HepG2 (cell line): ENCODE data around the gene NEURL4. TPM values are rescaled to one million over a fixed set of nuclear protein-coding genes. Genes with fewer than 3 reads are reported as not detected.

Experiments
- ATAC-seq: fragments of 200-7000 bp; cut with Tn5 transposase; 3 replicates; pipeline ENCODE4 v1.9.1; 2020; ENCODE audit warnings: mild to moderate bottlenecking, moderate library complexity
- BruUV-seq: library from RNA; stranded (reverse); fragments of 400-500 nt; replicated peaks from 2 replicates; lab custom pipeline; 2021; lab: Mats Ljungman, UMichigan
- CTCF ChIA-PET: fragments of 300-600 bp; formaldehyde crosslinking; extraction: SDS; loops from one replicate; lab custom pipeline; 2021; ENCODE audit warnings: low total read pairs, inconsistent platforms, low intra/inter-chr PET ratio; lab: Yijun Ruan, JAX
- POLR2A ChIA-PET: fragments of 350-600 bp; sonication (Branson Sonifier 250); formaldehyde crosslinking; loops from one replicate; lab custom pipeline; 2020; ENCODE audit warnings: antibody characterized with exemption, inconsistent platforms; lab: Yijun Ruan, JAX
- DNase-seq: peaks from one replicate; pipeline ENCODE4 v3.0.0-alpha.2; 2015; ENCODE audit warnings: low spot score
- FAIRE-seq: peaks from 3 replicates; lab custom pipeline; 2011; peaks lifted over from hg19 to GRCh38; lab: Jason Lieb, UNC
- H2AFZ ChIP-seq: one replicate; pipeline ENCODE4 v1.6.1; 2011; ENCODE audit warnings: low read length, inconsistent platforms
- H3K27ac ChIP-seq: fragments of 300-600 bp; 3 replicates; pipeline ENCODE4 v1.8.0; 2011; ENCODE audit warnings: mixed run types, mild to moderate bottlenecking, mixed read lengths, low read length, inconsistent platforms; ENCODE audit not compliant: insufficient read depth; ENCODE audit errors: extremely low read length
- H3K27me3 ChIP-seq, 2 experiments: fragments of 200-600 bp in 1 of 2; 2 replicates in 1 of 2; 3 replicates in 1 of 2; pipeline versions ENCODE4 v1.6.0 to v1.8.0; 2011; ENCODE audit warnings: low read length in 2 of 2, mild to moderate bottlenecking in 2 of 2, moderate library complexity in 2 of 2, inconsistent platforms in 1 of 2; ENCODE audit not compliant: insufficient read depth in 2 of 2, control insufficient read depth in 1 of 2
- H3K36me3 ChIP-seq, 2 experiments: fragments of 200-600 bp in 1 of 2; replicated peaks in 1 of 2; 2 replicates in 1 of 2; 3 replicates in 1 of 2; pipeline versions ENCODE4 v1.5.1 to v1.8.0; 2011; ENCODE audit warnings: low read length in 2 of 2, inconsistent platforms in 1 of 2; ENCODE audit not compliant: insufficient read depth in 2 of 2, control insufficient read depth in 1 of 2
- H3K4me1 ChIP-seq: 2 replicates; pipeline ENCODE4 v1.5.1; 2012; ENCODE audit warnings: low read length, inconsistent platforms; ENCODE audit not compliant: insufficient read depth
- H3K4me2 ChIP-seq: 2 replicates; pipeline ENCODE4 v1.6.0; 2011; ENCODE audit warnings: low read depth, low read length, inconsistent platforms
- H3K4me3 ChIP-seq, 3 experiments: fragments of 200-600 bp in 1 of 3; sonication (generic), shearing (Covaris generic) in 1 of 3; replicated peaks in 1 of 3; 2 replicates each; pipeline ENCODE4 v1.5.1; 2011 to 2016; ENCODE audit warnings: low read length in 3 of 3, inconsistent platforms in 2 of 3, low read depth in 2 of 3, mild to moderate bottlenecking in 2 of 3, control low read depth in 1 of 3, mixed read lengths in 1 of 3; ENCODE audit not compliant: insufficient read depth in 1 of 3
- H3K79me2 ChIP-seq: one replicate; pipeline ENCODE4 v1.6.1; 2011; ENCODE audit warnings: low read length, inconsistent platforms; ENCODE audit not compliant: insufficient read depth
- H3K9ac ChIP-seq: 2 replicates; pipeline ENCODE4 v1.6.0; 2011; ENCODE audit warnings: mild to moderate bottlenecking, low read depth, low read length, inconsistent platforms; ENCODE audit not compliant: insufficient read depth
- H3K9me3 ChIP-seq: 2 replicates; pipeline ENCODE4 v1.5.1; 2012; ENCODE audit warnings: mild to moderate bottlenecking, low read length
- H4K20me1 ChIP-seq: 2 replicates; pipeline ENCODE4 v1.6.0; 2011; ENCODE audit warnings: inconsistent platforms, mild to moderate bottlenecking, low read length, moderate library complexity; ENCODE audit not compliant: insufficient read depth
- ZFP90 ChIP-seq: sonication (generic); formaldehyde crosslinking; IDR thresholded peaks from 2 replicates; pipeline ENCODE4 v1.8.0; 2022; ENCODE audit warnings: missing genetic modification reagents, mild to moderate bottlenecking, inconsistent platforms, borderline replicate concordance
- ZFY ChIP-seq: sonication (generic); formaldehyde crosslinking; IDR thresholded peaks from 2 replicates; pipeline ENCODE4 v1.4.0; 2020; ENCODE audit warnings: missing genetic modification reagents
- ZNF558 ChIP-seq: sonication (generic); formaldehyde crosslinking; IDR thresholded peaks from 2 replicates; pipeline ENCODE4 v1.9.0; 2022; ENCODE audit warnings: mild to moderate bottlenecking, missing genetic modification reagents, borderline replicate concordance
- whole genome bisulfite sequencing: methylation state at CpG from one replicate; pipeline ENCODE4 v1.1.6; 2017; ENCODE audit warnings: low lambda C conversion rate; 5-methylcytosine and 5-hydroxymethylcytosine counted together
- in situ Hi-C: cut with HindIII; loops from 2 replicates; pipeline ENCODE4 v1.10.0; 2017; ENCODE audit warnings: low pct_unique_long_range_greater_than_20kb; ENCODE audit not compliant: extremely low pct_ligation_motif_present
- intact Hi-C: fragments of 100-400 bp; cut with micrococcal nuclease; formaldehyde crosslinking; loops from one replicate; pipeline ENCODE4 v1.10.0; 2022; ENCODE audit not compliant: unreplicated experiment
- polyA plus RNA-seq, 8 experiments: library from polyadenylated mRNA; depleted of rRNA in 3 of 8; stranded (reverse) in 7 of 8; unstranded in 1 of 8; fragments of >200 nt; fragmentation: Illumina TruSeq in 4 of 8; extraction: Trizol in 4 of 8; gene quantifications; 2 replicates each; pipeline versions ENCODE4 v1.2.1 to v1.2.3, GENCODE V29; 2011 to 2016; ENCODE audit warnings: low read depth in 4 of 8, missing spikeins in 1 of 8, mixed read lengths in 1 of 8; ENCODE audit not compliant: insufficient read depth in 1 of 8
- total RNA-seq, 5 experiments: library from RNA; depleted of rRNA; stranded (reverse); fragments of >200 nt; fragmentation: Illumina TruSeq; extraction: Trizol; gene quantifications; 2 replicates each; pipeline ENCODE4 v1.2.3, GENCODE V29; 2016; ENCODE audit warnings: low read depth in 1 of 5
- TF ChIP-seq, protein P1 (sequence below): sonication (generic); formaldehyde crosslinking; IDR thresholded peaks from 2 replicates; pipeline ENCODE4 v1.5.1; 2020; ENCODE audit warnings: mild to moderate bottlenecking, missing genetic modification reagents, borderline replicate concordance
- TF ChIP-seq, protein P2 (sequence below): sonication (generic); formaldehyde crosslinking; IDR thresholded peaks from 2 replicates; pipeline ENCODE4 v1.4.0; 2020; ENCODE audit warnings: missing genetic modification reagents, mild to moderate bottlenecking, borderline replicate concordance

Gene NEURL4
- total and polyA plus RNA-seq, 2 of the 13 experiments (the other 11 are each of a cell fraction or from before 2014, with no cell fraction given) = 14.8 to 15.7 TPM

DNA sequence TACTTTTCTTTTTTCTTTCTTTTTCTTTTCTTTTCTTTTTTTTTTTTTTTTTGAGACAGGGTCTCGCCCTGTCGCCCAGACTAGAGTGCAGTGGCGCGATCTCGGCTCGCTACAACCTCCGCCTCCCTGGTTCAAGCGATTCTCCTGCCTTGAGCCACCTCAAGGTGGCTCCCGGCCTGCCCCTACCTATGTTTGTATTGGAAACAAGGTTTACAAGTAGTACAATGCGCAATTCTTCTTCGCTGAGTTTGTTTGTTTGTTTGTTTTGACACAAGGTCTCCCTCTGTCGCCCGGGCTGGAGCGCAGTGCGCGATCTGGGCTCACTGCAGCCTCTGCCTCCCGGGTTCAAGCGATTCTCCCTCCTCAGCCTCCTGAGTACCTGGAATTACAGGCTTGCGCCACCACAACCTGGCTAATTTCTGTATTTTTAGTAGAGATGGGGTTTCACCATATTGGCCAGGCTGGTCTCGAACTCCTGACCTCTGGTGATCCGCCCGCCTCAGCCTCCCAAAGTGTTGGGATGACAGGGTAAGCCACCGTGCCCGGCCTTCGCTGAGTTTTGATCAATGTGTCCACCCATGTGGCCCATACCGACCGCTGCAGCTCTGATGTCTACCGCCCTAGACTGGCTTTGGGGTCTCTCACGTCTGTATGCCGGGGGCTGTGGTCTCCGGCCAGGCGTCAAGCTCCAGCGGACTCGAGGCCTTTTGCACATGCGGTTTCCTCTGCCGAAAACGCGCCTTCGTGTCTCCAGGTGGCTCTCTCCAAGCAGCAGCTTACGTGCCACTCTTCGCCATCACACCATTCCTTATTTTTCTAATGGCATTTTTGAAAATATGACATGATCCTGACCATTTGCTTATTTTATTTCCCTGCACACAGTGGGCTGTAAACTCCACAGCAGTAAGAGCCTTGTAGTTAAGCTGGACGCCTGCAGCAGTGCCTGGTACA lies 33.6 kb downstream of the NEURL4 start:
- Histone ChIP-seq H3K4me1 (peaks cover 41% of the 10 kb centered on the region), H3K4me2 (peak overlapping the region; percentile 88), H3K27ac (no peak overlapping the region), H3K27me3 (peaks cover 2 to 11% of the 10 kb centered on the region in 2 experiments; a peak in 2 of 5 replicates), H2AFZ (no peak overlapping the region), H3K79me2 (no peaks in the 10 kb centered on the region), H3K9ac (no peak overlapping the region), H3K36me3 (no peaks in the 10 kb centered on the region), H3K9me3 (no peaks in the 10 kb centered on the region), H4K20me1 (no peaks in the 10 kb centered on the region), H3K4me3 (no peak overlapping the region)
- in situ Hi-C loops = no loop called here
- ChIA-PET CTCF (interaction anchor here (1.1 to 2.6 kb wide), 5 partner anchors 15 to 75 kb away, joined by 4 to 43 read pairs (median 6); partner anchors contain the start of genes ELP5 and SLC2A4), POLR2A (interaction anchor here (0.6 to 1.9 kb wide), 9 partner anchors 14 to 250 kb away, joined by 3 to 22 read pairs (median 6); partner anchors contain the start of genes GABARAP, NEURL4 and SLC2A4)
- FAIRE-seq (no peak), DNase-seq (no peak), ATAC-seq (no peak)
- intact Hi-C loops = loop anchor here (1.0 kb wide), 1 partner anchor 15 kb away; no protein-coding TSS in a partner anchor
- WGBS = 91% methylated on average over 40 of the region's 42 CpGs
- TF ChIP-seq ZFY = no peak
- TF ChIP-seq, protein P1, sequence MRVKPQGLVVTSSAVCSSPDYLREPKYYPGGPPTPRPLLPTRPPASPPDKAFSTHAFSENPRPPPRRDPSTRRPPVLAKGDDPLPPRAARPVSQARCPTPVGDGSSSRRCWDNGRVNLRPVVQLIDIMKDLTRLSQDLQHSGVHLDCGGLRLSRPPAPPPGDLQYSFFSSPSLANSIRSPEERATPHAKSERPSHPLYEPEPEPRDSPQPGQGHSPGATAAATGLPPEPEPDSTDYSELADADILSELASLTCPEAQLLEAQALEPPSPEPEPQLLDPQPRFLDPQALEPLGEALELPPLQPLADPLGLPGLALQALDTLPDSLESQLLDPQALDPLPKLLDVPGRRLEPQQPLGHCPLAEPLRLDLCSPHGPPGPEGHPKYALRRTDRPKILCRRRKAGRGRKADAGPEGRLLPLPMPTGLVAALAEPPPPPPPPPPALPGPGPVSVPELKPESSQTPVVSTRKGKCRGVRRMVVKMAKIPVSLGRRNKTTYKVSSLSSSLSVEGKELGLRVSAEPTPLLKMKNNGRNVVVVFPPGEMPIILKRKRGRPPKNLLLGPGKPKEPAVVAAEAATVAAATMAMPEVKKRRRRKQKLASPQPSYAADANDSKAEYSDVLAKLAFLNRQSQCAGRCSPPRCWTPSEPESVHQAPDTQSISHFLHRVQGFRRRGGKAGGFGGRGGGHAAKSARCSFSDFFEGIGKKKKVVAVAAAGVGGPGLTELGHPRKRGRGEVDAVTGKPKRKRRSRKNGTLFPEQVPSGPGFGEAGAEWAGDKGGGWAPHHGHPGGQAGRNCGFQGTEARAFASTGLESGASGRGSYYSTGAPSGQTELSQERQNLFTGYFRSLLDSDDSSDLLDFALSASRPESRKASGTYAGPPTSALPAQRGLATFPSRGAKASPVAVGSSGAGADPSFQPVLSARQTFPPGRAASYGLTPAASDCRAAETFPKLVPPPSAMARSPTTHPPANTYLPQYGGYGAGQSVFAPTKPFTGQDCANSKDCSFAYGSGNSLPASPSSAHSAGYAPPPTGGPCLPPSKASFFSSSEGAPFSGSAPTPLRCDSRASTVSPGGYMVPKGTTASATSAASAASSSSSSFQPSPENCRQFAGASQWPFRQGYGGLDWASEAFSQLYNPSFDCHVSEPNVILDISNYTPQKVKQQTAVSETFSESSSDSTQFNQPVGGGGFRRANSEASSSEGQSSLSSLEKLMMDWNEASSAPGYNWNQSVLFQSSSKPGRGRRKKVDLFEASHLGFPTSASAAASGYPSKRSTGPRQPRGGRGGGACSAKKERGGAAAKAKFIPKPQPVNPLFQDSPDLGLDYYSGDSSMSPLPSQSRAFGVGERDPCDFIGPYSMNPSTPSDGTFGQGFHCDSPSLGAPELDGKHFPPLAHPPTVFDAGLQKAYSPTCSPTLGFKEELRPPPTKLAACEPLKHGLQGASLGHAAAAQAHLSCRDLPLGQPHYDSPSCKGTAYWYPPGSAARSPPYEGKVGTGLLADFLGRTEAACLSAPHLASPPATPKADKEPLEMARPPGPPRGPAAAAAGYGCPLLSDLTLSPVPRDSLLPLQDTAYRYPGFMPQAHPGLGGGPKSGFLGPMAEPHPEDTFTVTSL (CRISPR knock-in tag) = 0 out of 2 replicates have a peak, but pooled peaks have one; percentile 6
- TF ChIP-seq ZFP90 = no peak
- TF ChIP-seq ZNF558 (CRISPR knock-in tag) = no peak
- TF ChIP-seq, protein P2, sequence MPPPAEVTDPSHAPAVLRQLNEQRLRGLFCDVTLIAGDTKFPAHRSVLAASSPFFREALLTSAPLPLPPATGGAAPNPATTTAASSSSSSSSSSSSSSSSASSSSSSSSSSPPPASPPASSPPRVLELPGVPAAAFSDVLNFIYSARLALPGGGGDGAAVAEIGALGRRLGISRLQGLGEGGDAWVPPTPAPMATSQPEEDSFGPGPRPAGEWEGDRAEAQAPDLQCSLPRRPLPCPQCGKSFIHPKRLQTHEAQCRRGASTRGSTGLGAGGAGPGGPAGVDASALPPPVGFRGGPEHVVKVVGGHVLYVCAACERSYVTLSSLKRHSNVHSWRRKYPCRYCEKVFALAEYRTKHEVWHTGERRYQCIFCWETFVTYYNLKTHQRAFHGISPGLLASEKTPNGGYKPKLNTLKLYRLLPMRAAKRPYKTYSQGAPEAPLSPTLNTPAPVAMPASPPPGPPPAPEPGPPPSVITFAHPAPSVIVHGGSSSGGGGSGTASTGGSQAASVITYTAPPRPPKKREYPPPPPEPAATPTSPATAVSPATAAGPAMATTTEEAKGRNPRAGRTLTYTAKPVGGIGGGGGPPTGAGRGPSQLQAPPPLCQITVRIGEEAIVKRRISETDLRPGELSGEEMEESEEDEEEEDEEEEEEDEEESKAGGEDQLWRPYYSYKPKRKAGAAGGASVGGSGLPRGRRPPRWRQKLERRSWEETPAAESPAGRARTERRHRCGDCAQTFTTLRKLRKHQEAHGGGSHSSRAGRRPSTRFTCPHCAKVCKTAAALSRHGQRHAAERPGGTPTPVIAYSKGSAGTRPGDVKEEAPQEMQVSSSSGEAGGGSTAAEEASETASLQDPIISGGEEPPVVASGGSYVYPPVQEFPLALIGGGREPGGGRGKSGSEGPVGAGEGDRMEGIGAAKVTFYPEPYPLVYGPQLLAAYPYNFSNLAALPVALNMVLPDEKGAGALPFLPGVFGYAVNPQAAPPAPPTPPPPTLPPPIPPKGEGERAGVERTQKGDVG (CRISPR knock-in tag) = 0 out of 2 replicates have a peak, but pooled peaks have one; percentile 38
- no TSS peak for BruUV-seq
